GM21576 (cell line): ENCODE measurements around the gene SYNJ1.
A peak's percentile ranks its signal among the peaks of the same experiment; 100 is the strongest.
"Not testable (repeated sequence)": the region's sequence is repeated elsewhere in the genome, so short reads cannot be mapped to it uniquely, and the experiment has no call there.

Experiments
- ATAC-seq: cut with Tn5 transposase; IDR thresholded peaks from one replicate; pipeline ENCODE4 v1.9.1; 2021; ENCODE audit warnings: mild to moderate bottlenecking, moderate library complexity; ENCODE audit not compliant: unreplicated experiment

SYNJ1 gene

DNA sequence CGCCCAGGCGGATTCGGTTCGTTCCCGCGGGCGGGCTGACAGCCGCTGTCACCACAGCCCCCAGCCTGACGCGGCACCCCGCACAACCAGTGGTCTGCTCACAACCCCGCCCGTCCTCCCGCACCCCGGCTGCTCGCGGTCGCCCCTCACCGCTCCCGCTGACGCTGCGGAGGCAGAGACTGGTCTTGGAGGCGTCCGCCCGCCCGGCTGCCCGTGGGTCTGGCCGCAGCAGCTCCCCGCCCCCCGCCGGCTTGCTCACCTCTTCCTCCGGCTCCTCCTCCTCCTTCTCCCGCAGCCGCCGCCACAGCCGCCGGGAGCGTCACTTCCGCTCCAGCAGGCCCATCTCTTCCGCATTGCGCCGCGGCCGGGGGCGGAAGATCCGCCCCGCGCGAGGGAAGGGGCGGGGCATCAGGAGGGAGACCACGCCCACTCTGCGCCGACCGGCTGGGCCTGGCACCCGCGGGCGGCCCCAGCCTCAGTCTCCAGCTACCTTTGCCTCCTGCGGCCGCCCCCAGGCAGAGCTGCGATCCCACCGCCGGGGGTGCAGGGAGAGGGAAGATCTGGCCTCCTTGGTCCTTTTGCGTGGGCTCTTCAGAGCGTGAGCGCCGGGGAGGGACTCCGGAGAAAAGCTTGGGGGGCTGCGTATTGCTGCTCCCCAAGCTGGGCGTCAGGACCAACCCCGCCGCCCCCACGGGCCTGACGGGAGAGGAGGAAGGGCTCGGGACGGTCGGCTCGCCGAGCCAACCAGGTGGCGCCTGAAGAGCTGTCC is at the start of gene SYNJ1:
SYNJ1 (minus strand) TSS at position 327 of the 769 bp plus-strand sequence. CDS start 1,118 bp downstream, outside the sequence.
- ATAC-seq, result peak; percentile 89

- ATAC-seq, result no peak
Observed at GRCh38 chr21:32777269-32777668, 49.5 kb upstream of the SYNJ1 start.

GRCh38 chr21:32776743-32777142 is 48.9 kb upstream of the SYNJ1 start:
- ATAC-seq, result no peak

GRCh38 chr21:32773048-32773344 is 45.2 kb upstream of the SYNJ1 start:
- not testable (repeated sequence) for ATAC-seq

DNA sequence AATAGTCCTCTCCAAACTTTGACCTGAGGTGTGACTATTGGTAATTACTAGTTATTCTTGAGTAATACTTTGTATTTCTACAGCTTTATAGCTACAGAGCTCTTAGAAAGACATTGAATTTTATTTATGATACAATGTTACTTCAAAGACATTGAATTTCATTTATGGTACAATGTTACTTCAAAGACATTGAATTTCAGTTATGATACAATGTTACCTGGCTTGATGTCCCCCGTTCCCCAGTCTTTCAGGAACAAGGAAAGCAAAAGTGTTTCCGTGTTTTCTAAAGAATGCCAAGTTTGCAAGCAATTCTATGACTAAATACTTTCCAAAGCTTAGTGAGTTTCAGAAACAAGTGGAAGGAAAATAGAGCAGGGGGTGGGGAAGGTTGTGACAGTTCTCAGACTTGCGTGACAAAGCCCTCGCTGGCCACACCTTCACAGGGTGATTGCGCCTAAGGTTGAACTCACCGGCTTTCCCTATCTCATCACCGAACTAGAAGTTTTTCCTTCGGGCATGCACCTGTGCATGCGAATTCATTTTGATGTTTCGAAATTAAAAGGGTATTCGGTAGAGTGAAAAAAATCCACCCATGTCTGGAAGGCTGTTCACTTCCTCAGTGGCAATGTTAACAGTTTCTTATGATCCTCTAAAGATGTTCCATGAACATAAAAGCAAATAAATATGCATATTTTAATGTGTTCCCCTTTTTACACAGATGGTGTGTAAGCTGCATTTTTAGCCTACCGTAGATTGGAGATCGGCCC is 44.7 kb upstream of the SYNJ1 start:
- ATAC-seq, result no peak

DNA sequence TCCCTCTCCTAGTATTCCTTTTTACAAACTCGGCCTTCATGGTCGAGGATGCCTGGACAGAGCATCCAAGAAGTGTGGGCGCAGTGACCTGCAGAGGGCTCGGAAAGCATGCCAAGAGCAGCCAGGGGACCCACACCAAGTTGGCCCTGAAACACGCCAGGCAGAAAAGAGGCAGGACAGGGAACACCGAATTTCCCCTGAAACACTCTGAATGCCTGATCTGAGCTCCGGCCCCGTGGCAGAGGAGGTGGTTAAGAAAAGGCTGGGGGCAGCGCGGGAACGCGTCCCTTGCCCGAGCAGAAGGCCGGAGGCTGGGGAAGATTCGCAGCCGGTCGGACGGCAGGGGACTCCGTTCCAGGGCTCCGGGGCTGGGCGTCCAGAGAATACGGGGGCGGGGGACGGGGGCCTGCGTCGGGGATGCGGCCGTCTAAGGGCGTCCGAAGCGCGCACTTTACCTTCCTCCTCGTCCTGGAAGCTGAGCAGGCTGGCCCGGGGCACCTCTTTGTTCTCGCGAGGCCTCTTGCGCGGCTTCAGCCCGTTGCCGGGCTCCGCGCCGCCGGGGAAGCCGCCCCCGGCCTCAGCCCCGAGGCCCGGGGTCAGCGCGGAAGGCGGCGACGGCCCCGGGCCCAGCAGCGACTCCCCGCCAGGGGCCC is 43.2 kb upstream of the SYNJ1 start:
- peak; percentile 33 for ATAC-seq

DNA sequence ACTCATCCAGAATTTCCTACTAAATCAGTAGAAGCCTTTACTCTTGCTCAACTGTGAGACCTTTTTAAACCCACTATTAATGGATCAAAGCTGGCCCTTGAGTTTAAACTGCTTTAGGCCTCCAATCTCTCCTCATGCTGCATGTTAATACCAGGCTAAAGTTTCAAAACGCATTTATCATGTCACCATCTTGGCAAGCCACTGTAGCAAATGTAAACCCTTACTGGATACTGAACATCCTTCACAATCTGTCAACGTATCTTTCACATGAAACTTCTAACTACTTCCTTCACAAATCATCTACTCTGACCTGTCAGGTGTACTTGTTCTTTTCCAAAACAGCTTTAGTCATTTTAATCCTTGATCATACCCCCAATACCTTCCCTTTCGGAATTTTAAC is 40.7 kb upstream of the SYNJ1 start:
- ATAC-seq, result no peak

- ATAC-seq, result no peak
Observed at GRCh38 chr21:32765058-32765457, 37.2 kb upstream of the SYNJ1 start.

GRCh38 chr21:32764186-32764585 is 36.4 kb upstream of the SYNJ1 start:
- ATAC-seq, result no peak

DNA sequence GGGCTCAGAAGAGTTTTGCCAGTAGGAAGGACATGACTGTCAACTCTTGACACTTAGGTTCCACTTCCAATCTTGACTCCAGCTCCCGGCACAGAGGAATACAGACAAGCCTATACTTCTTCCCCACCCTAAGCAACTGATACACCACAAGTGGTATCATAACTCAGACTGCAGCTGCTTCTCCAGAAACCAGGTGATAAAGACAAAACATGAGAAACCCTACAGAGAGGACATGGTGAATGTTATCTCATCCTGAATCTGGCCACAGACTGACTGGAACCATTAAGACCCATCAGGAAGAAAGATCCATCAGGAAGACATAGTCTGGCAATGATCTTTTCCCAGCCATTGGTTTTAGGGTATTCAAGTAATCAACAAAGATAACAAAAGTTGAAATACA is 30.0 kb upstream of the SYNJ1 start:
- ATAC-seq, result no peak

DNA sequence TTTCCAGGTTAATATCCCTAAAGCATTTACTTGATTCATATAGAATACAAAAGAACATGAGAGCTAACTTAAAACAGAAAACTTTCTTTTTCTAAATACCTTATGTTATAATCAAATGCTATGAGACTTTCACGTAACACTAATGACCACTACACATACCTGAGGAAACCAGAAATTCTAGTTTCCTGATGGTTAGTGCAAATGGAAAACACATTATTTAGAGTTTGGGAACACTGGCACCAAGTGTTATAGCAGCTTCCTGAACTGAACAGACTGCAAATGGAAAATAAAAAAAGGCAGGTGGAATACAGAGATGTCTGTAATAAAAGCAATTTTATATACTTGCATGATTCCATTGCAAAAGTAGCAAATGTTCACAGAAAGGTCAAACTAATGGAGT is 28.3 kb upstream of the SYNJ1 start:
- ATAC-seq, result no peak

GRCh38 chr21:32753818-32754585 is 26.2 kb upstream of the SYNJ1 start:
- ATAC-seq, result no peak

GRCh38 chr21:32750405-32750804 is 22.6 kb upstream of the SYNJ1 start:
- no peak for ATAC-seq

DNA sequence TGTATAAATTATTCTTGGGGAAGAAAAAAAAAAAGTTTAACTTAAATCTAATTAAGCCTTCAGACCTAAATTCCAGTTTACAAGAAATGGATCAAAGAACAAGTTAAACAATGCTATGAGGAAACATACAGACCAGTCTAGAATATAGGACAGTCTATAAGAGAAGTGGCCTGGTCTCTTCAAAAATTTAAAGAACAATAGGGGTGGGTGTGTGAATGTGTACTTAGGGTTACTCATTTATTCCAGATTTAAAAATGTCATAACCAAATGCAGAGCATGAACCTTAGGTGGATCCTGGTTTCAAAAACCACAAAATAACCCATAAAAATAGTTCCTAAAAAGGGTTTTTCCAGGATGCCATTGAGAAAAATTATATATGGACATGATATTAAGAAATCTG is 21.8 kb upstream of the SYNJ1 start:
- ATAC-seq, result no peak

DNA sequence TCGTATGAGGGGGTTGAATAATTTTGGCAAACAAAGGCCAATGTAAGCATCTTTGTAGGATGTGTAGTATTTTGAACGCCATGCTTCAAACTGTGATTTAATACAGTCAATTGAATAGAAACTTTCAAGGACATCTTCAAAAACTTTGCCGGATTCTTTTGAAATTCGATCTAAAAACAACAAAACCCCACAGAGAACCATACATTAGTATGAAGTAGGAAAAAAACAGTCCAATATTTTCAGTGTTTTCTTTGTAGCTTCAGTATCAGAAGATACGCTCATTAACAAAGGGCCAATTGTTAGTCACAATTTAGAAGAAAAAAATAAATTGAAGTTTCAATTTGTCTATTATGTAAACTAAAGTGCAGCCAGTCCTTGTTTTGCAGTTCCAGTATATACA is 20.7 kb upstream of the SYNJ1 start:
- no peak for ATAC-seq

DNA sequence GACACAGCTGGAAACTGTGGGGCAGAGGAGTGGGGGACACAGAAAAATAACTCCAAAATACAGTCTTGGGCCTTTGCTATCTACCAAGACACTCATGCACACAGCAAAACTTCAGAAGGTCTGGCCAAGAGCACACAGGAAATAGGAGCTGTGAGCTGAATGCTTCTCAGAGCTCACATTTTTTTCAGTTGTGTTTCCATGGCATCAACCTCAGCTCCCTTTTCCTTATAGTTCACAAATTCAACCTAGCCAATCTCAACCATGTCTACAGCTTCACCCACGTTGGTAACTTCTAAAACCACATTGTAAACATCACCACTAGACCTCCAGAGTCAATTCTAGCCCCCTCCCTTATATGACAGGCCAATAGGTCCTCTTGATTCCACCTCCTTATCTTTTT is 19.6 kb upstream of the SYNJ1 start:
- no peak for ATAC-seq

- ATAC-seq, result not testable (repeated sequence)
Observed at GRCh38 chr21:32746711-32747110, 18.9 kb upstream of the SYNJ1 start.

- no peak for ATAC-seq
Observed at GRCh38 chr21:32742396-32742795, 14.6 kb upstream of the SYNJ1 start.

GRCh38 chr21:32741336-32741735 is 13.5 kb upstream of the SYNJ1 start:
- ATAC-seq, result no peak

DNA sequence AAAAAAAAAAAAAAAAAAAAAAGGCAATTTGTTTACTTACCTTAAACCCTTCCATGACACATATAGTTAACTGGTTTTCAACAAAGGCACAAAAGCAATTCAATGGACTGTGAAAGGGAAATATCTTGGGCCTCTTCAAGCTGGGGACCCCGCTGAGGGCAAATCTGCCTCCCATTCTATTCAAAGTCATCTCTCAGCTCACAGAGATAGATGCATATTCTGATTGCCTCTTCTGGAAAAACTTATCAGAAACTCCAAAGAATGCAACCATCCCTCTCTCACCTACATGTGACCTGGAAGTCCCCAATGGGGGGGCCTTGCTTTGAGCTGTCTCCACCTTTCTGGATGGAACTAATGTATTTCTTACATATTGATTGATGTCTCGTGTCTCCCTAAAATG is 12.1 kb upstream of the SYNJ1 start:
- ATAC-seq, result no peak

DNA sequence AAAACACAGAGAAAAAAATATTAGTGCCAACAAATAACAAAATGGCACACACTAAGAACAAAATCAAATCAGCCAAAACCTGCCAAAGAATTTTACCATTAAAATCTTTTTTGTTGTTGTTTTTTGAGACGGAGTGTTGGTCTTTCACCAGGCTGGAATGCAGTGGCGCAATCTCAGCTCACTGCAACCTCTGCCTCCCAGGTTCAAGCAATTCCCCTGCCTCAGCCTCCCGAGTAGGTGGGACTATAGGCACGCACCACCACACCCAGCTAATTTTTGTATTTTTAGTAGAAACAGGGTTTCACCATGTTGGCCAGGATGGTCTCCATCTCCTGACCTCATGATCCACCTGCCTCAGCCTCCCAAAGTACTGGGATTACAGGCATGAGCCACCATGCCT is 8.3 kb upstream of the SYNJ1 start:
- ATAC-seq, result not testable (repeated sequence)
